GM21447 (cell line): Measurements from ENCODE around the gene ADAP1.

Experiments
- ATAC-seq: cut with Tn5 transposase; IDR thresholded peaks from one replicate; pipeline ENCODE4 v1.9.1; 2021; ENCODE audit not compliant: unreplicated experiment

The ADAP1 gene

GRCh38 chr7:940599-941408, 13.7 kb downstream of the ADAP1 start:
- no peak for ATAC-seq

GRCh38 chr7:939843-940242, 14.6 kb downstream of the ADAP1 start:
- ATAC-seq, result no peak

GRCh38 chr7:938546-939185, 15.8 kb downstream of the ADAP1 start:
- ATAC-seq, result no peak

- ATAC-seq, result no peak
Measured at GRCh38 chr7:937856-938484, 16.5 kb downstream of the ADAP1 start.

- peak; percentile 88 for ATAC-seq
Measured at GRCh38 chr7:936386-937054, 18.0 kb downstream of the ADAP1 start.

GRCh38 chr7:935874-936385, 18.6 kb downstream of the ADAP1 start:
- ATAC-seq, result no peak

GRCh38 chr7:935164-935873, 19.2 kb downstream of the ADAP1 start:
- ATAC-seq, result no peak

- no peak for ATAC-seq
Measured at GRCh38 chr7:934469-935163, 19.9 kb downstream of the ADAP1 start.

GRCh38 chr7:932651-932975, 21.9 kb downstream of the ADAP1 start:
- no peak for ATAC-seq

GRCh38 chr7:931871-932650, 22.4 kb downstream of the ADAP1 start:
- ATAC-seq, result no peak

- no peak for ATAC-seq
Measured at GRCh38 chr7:930975-931758, 23.3 kb downstream of the ADAP1 start.

GRCh38 chr7:929311-929711, 25.2 kb downstream of the ADAP1 start:
- no peak for ATAC-seq

GRCh38 chr7:927031-927671, 27.3 kb downstream of the ADAP1 start:
- no peak for ATAC-seq

GRCh38 chr7:926061-927030, 28.1 kb downstream of the ADAP1 start:
- no peak for ATAC-seq

GRCh38 chr7:925601-926000, 28.9 kb downstream of the ADAP1 start:
- no peak for ATAC-seq

- ATAC-seq, result peak; percentile 48
Measured at GRCh38 chr7:924541-925231, 29.8 kb downstream of the ADAP1 start.
